Left lung (tissue), 10 donors: ENCODE measurements around the gene SLC26A2. TPM values are rescaled to one million over a fixed set of nuclear protein-coding genes. Genes with fewer than 3 reads are reported as not detected.

Experiments used
- ATAC-seq: fragments of 200-7000 bp; cut with Tn5 transposase; one replicate; pipeline ENCODE4 v1.9.1; 2020; ENCODE audit warnings: moderate library complexity
- DNase-seq, 4 donors: peaks; one replicate each; pipeline ENCODE4 v3.0.0-alpha.2; 2013 to 2020
- H3K27ac ChIP-seq, 2 donors: fragments of 200-600 bp; sonication (generic) in 1 of 2; one replicate each; pipeline versions ENCODE4 v1.5.0 to v1.8.0; 2020 to 2021
- H3K27me3 ChIP-seq, 2 donors: fragments of 200-600 bp; sonication (generic) in 1 of 2; one replicate each; pipeline versions ENCODE4 v1.5.0 to v1.8.0; 2020 to 2021
- H3K36me3 ChIP-seq, 2 donors: fragments of 200-600 bp; sonication (generic) in 1 of 2; one replicate each; pipeline versions ENCODE4 v1.5.0 to v1.8.0; 2020 to 2021
- H3K4me1 ChIP-seq, 2 donors: fragments of 200-600 bp; one replicate each; pipeline ENCODE4 v1.8.0; 2021
- H3K4me3 ChIP-seq, 2 donors: fragments of 200-600 bp; sonication (generic) in 1 of 2; one replicate each; pipeline versions ENCODE4 v1.5.0 to v1.8.0; 2020 to 2021; ENCODE audit warnings: mild to moderate bottlenecking in 1 of 2
- H3K9me3 ChIP-seq, 2 donors: fragments of 200-600 bp; sonication (generic) in 1 of 2; one replicate each; pipeline versions ENCODE4 v1.5.0 to v1.8.0; 2020 to 2021
- CTCF ChIP-seq, 2 donors: fragments of 200-600 bp; sonication (generic) in 1 of 2; IDR thresholded peaks; one replicate each; pipeline versions ENCODE4 v1.5.0 to v1.8.0; 2021; ENCODE audit warnings: antibody characterized with exemption in 2 of 2
- intact Hi-C, 2 donors: fragments of 100-400 bp; cut with DNase I; formaldehyde crosslinking; loops; one replicate each; pipeline versions ENCODE4 v1.11.2 to v1.14.2; 2022
- polyA plus RNA-seq, 6 donors: library from polyadenylated mRNA; unstranded; fragments of 120-200 nt; gene quantifications; one replicate each; pipeline ENCODE4 v1.2.1, GENCODE V29; 2013; ENCODE audit not compliant: insufficient read length in 6 of 6
- total RNA-seq, 2 donors: library from RNA; stranded (reverse); fragmentation: NEBNext Ultra II Directional; extraction: Animal tissue kit (Norgen Biotek cat#: 25700); gene quantifications; one replicate each; pipeline ENCODE4 v1.2.1, GENCODE V29; 2021
- donor health status: DM: no; HTN: yes; CAD: no.
- donor health status: DM: no; HTN: no; CAD: no.

The SLC26A2 gene
- total and polyA plus RNA-seq, 8 donors: 14.3 to 23.6 (median 21.6) TPM

DNA sequence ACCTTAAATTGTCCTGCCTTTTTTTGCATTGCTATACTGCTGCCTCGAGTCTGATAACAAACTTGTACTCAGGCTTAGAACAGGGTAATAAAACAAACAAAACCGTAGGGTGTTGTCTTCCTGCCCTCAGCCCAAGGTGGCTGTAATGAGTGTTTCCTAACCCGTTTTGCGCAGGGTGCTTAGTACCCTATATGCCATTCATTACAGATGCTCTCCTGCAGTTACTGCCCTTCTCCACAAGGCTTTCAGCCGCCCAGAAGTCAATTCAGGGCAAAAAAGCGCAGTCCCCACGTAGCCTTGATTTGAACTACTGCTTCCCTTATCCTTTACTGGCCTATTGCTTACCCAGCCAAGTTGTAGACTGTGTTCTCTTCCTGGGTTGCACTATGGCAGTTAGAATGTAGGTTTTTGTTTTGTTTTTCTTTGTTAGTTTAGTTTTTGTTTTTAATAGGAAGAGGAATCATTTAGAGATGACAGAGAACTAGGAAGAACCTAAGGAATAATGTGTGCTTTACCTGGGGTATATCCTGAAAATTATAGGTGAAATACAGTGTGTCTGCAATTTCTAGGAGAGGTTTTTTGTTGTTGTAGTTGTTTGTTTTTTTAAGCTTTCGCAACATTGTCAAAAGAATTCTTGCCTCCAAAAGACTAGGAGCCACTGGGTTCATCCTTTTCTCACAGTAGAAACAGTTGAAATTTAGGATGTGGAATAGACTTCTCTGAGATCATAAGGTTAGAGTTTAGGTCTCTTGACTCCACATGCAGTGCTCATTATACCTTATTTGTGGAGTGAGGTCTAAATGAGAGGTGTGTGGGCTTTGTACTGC is 41.3 kb downstream of the SLC26A2 start:
- intact Hi-C loops: no loop called here

DNA sequence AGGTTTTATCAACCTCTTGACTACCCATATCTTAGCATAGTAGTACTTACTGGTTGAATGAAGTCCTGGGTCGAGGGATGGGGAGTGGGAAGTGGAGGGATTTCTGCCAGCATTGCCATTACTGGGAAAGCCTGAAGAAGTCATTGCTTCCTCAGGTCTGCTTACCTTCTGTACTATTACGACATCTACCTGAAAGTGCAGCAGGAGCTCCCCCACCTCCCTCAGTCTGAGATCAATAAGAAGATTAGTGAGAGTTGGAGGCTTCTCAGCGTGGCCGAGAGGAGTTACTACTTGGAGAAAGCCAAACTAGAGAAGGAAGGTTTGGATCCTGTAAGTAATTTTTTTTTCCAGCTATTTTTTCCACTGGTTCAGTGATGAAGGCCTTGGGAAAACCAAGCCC is 45.8 kb downstream of the SLC26A2 start:
- Histone ChIP-seq H3K27me3 (no peaks in the 10 kb centered on the region), H3K9me3 (no peaks in the 10 kb centered on the region), H3K4me1 (peaks cover 13 to 32% of the 10 kb centered on the region in 2 donors), H3K4me3 (no peak overlapping the region), H3K27ac (no peak overlapping the region), H3K36me3 (peaks cover 0 to 76% of the 10 kb centered on the region in 2 donors)
- intact Hi-C loops: no loop called here
- ATAC-seq (no peak), DNase-seq (no peak)
- TF ChIP-seq CTCF (IDR thresholded peaks at IDR 0.05): no peak

More for the DNA sequence above, 41.3 kb downstream of the SLC26A2 start:
- peak; percentile 54 for ATAC-seq
- H3K27me3 ChIP-seq: no peaks in the 10 kb centered on the region
- peaks cover 13 to 39% of the 10 kb centered on the region in 2 donors for H3K4me1 ChIP-seq
- H3K9me3 ChIP-seq: no peaks in the 10 kb centered on the region
- H3K36me3 ChIP-seq: peaks cover 0 to 33% of the 10 kb centered on the region in 2 donors
- H3K27ac ChIP-seq: peak overlapping the region; percentile 92 to 96
- TF ChIP-seq CTCF (IDR thresholded peaks at IDR 0.05): peak; percentile 38 to 69
- peak overlapping the region; percentile 90 to 94 for H3K4me3 ChIP-seq
- DNase-seq: peak in 2 of 4 donors; percentile 48 to 49

DNA sequence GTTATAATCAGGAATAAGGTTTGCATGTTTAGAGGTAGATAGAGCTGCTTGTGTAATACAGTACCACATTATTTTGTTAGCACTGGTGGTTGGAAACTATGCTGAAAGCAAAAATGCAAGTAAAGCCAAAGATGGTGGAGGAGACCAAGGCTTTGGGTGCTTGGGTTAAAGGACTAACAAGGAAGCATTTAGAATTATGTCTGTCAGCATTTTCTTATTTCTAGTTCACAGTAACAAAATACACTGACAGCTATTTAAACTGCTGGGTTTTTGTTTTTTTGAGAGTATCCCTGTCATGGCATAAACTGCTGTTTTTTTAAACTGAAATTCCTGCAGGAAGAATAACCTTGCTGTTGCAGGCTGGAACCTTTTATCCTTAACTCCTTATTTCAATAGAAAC is 46.5 kb downstream of the SLC26A2 start:
- ATAC-seq (no peak), DNase-seq (no peak)
- H3K4me1 ChIP-seq: peaks cover 9 to 25% of the 10 kb centered on the region in 2 donors
- no peak overlapping the region for H3K4me3 ChIP-seq
- H3K9me3 ChIP-seq: no peaks in the 10 kb centered on the region
- intact Hi-C loops: no loop called here
- no peaks in the 10 kb centered on the region for H3K27me3 ChIP-seq
- H3K27ac ChIP-seq: no peak overlapping the region
- H3K36me3 ChIP-seq: peaks cover 0 to 83% of the 10 kb centered on the region in 2 donors
- no peak for TF ChIP-seq CTCF (IDR thresholded peaks at IDR 0.05)

DNA sequence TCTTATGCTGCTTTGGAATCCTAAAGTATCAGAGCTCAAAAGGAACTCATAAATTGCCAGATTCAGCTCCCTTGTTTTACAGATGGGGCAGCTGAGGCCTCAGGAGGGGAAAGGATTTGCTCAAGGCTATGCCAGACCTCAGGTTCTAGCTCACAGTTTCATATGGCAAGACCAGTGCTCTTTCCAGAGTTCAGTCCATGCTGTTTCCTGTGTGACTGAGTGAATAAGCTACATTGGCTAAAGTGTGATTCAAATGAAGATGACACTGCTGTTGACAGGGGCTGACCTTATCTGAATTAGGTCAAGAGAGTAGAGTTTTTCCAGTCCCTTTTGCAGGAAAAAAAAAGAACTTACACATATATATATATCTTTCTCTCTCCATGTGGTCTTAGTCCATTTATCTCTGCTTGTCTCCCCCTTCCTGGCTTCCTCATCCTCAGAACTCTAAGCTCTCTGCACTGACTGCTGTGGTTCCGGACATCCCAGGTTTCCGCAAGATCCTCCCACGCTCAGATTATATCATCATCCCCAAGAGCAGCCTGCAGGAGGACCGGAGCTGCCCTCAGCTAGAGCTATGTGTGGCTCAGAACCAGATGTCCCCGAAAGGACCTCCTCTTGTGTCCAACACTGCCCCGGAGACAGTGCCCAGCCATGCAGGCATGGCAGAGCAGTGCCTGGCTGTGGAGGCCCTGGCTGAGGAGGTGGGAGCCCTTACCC is 49.3 kb downstream of the SLC26A2 start:
- H3K27me3 ChIP-seq: no peaks in the 10 kb centered on the region
- ATAC-seq (no peak), DNase-seq (no peak)
- H3K27ac ChIP-seq: no peak overlapping the region
- peaks cover 0 to 98% of the 10 kb centered on the region in 2 donors for H3K36me3 ChIP-seq
- no peaks in the 10 kb centered on the region for H3K9me3 ChIP-seq
- intact Hi-C loops: no loop called here
- no peaks in the 10 kb centered on the region for H3K4me1 ChIP-seq
- TF ChIP-seq CTCF (IDR thresholded peaks at IDR 0.05): no peak
- no peak overlapping the region for H3K4me3 ChIP-seq

DNA sequence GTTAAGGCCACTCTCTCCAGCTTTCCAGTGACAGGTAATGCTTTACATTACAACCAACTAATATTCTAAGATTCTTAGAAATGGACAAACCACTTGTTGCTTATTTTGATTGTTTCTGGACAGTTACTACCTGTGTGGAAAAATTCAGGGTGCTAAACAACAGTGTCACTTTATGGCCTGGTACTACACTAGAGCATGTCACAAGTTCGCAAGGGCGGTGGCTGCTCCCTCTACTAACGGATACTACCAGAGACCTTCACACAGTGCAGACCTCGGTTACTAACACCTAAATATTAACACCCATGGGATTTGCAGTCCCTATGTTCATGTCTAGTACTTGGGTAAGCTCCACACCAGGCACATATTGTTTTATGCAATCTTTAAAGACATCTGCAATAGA is 53.4 kb downstream of the SLC26A2 start:
- no peak for ATAC-seq
- intact Hi-C loops: no loop called here

More for the DNA sequence above, 53.4 kb downstream of the SLC26A2 start:
- H3K27ac ChIP-seq: no peak overlapping the region
- TF ChIP-seq CTCF (IDR thresholded peaks at IDR 0.05): no peak
- H3K27me3 ChIP-seq: no peaks in the 10 kb centered on the region
- no peaks in the 10 kb centered on the region for H3K4me1 ChIP-seq
- H3K9me3 ChIP-seq: peaks cover 0 to 12% of the 10 kb centered on the region in 2 donors
- DNase-seq: no peak
- no peak overlapping the region for H3K4me3 ChIP-seq
- peaks cover 0 to 98% of the 10 kb centered on the region in 2 donors for H3K36me3 ChIP-seq
